Activated CD4-positive, CD25-positive, alpha-beta regulatory T cell (primary cell): Measurements from ENCODE around the gene TTLL8.

ENCODE experiments used
- DNase-seq, 4 experiments: peaks; one replicate each; lab custom pipeline; 2025; lab: John Stamatoyannopoulos, UW

TTLL8 gene

DNA sequence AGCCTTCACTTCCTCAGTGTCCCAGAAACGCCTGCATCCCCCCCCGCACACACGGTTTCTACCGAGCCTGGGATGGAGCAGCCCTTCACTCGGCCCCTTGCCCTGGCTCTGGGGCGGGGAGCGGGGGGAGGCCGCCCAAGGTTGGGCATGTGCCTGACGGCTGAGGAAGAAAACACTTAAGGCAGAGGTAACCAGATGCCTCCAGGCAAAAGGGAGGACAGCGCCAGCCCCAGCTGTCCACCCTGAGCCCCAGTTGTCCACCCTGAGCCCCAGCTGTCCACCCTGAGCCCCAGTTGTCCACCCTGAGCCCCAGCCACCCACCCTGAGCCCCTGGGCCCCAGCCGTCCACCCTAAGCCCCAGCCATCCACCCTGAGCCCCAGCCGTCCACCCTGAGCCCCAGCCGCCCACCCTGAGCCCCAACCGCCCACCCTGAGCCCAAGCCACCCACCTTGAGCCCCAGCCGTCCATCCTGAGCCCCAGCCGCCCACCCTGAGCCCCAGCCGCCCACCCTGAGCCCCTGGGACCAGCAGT lies 3.8 kb upstream of the TTLL8 start:
- DNase-seq: no peak

DNA sequence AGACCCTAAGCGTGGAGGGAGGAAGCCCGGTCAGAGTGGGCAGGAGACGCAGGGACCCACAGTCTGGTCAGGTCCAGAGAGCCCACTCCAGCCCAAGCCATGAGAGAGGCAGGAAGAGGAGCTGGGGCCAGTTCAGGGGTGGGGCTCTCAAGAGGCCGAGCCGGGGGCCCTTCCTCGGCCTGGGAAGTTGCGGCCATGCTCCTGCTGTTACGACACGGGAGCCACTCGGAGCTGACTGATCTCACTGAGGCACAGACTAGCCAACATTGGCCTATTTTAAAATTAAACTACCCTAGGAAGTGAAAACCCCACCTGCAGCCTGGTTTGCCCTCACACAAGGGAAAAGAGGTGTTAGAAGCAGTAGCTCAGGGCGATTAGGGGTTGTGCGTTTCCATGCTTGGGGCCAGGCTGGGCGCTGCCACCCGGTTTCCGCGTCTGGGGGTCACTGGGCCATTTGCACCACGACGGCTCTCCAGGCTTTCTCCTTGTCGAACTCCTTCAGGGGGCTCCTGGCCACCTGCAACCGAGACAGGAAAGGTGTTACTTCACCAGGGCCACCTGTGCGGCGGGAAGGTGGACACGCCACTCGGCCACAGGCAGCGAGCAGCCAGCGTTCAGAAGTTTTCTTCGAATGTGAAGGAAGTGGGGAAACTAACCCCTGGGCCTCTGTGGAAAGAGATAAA lies 3.2 kb upstream of the TTLL8 start:
- no peak for DNase-seq

DNA sequence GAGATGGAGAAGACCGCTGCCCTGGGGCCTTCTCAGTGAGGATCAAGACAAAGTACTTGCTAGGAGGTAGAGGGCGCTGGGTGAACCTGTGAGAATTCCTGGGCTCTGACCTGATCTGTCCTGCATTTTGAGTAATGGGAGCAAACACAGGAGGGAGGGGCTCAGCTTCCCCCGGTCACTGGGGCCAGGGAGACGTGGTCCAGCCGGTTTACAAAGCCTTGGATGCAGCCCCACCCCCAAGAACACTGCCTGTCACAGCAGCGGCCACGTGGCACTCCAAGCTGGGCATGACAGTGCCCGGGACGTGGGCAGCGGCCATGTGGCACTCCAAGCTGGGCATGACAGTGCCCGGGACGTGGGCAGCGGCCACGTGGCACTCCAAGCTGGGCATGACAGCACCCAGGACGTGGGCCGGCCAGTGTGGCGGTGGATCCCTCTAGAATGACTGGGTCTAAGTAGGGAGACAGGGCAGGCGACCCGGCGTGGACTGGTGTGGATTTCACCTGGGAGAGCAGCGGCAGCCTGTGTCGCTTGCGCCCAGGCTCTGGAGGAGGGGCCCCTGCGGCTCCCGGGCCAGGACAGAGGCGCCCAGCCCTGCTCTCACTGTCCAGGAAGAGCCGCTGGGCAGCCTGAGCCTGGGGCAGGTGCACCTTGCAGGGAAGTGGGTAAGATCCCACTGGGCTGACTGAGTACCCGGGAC lies 2.5 kb upstream of the TTLL8 start:
- DNase-seq: no peak

DNA sequence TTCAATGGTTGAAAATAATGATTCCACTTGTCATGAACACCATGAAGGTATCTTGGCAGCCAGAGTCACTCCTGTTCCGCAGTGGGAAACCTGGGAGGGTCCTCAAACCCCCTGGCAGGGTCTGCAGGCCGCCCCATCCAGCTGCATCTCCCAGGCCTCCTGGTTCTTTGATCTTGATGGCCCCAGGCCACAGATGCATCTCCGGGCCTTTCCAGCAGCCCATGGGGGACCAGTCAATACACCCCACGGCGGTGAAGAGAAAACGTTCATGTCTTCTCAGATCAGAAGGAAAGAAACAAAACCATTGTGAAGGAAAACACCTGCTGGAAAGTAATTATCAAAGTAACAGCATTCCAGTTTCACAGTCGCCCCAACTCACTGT lies 1.8 kb upstream of the TTLL8 start:
- DNase-seq: no peak

DNA sequence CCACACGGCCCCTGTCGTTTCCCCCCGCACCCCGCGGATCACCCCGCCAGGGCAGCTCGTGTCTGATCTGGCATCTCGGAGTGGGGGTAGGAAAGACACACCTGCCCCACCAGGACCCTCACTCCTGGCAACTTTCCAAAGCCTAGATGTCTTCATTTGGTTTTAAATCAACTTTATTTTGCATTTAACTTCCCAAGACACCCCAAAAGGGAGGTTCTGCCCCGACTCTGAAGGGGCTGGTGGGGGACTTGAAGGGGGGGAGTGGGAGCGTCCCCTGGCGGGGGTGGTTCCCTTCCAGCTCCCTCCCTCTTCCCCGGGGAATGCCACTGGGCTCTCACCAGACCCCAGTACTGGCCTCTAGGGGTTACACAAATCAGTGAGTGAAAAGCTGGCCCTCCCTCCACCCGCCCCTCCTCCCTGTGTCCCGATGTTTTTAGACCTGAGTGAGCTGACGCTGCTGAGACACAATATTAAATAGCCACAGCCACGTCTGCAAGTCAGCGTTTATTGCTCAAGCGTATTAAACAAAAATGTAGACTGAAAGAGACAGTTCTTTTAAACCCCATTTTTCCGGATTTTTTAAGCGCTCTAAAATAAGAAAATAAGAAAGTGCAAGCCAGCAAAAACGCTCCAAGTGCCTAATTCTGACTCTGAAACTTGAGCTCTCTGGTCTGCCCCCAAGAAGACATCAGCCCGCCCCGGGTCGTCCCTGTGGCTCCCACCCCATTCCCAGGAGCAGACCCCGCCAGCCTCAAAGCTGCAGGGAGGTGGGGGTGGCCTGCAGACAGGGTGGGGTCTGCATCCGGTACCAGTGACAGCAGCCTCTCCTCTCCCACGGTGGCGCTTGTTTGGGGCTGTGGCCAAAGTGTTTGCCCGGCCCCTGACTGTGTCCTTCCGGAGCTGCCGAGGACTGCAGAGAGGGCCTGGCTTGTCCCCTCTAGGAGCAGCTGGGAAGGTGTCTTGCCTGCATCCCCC lies 1.1 kb upstream of the TTLL8 start:
- DNase-seq: no peak

DNA sequence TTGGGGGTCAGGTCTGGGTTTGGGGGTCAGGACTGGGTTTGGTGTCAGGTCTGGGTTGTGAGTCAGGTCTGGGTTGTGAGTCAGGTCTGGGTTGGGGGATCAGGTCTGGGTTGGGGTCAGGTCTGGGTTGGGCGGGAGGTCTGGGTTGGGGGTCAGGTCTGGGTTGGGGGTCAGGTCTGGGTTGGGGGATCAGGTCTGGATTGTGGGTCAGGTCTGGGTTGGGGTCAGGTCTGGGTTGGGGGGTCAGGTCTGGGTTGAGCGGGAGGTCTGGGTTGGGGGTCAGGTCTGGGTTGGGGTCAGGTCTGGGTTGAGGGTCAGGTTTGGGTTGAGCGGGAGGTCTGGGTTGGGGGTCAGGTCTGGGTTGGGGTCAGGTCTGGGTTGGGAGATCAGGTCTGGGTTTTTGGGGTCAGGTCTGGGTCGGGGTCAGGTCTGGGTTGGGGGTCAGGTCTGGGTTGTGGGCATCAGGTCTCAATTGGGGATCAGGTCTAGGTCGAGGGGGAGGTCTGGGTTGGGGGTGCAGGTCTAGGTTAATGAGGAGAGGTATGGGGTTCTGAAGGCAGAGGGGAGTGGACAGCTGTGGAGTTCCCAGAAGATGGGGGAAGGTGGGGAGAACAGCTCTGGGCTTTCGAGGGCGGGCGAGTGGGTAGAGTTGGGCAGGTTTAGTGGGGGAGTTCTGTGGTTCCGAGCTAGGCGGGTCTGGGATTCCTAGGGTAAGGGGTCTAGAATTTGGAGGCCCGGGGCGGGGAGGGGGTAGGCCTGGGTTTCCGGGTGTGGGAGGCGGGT lies 629 bp downstream of the TTLL8 start:
- no peak for DNase-seq

DNA sequence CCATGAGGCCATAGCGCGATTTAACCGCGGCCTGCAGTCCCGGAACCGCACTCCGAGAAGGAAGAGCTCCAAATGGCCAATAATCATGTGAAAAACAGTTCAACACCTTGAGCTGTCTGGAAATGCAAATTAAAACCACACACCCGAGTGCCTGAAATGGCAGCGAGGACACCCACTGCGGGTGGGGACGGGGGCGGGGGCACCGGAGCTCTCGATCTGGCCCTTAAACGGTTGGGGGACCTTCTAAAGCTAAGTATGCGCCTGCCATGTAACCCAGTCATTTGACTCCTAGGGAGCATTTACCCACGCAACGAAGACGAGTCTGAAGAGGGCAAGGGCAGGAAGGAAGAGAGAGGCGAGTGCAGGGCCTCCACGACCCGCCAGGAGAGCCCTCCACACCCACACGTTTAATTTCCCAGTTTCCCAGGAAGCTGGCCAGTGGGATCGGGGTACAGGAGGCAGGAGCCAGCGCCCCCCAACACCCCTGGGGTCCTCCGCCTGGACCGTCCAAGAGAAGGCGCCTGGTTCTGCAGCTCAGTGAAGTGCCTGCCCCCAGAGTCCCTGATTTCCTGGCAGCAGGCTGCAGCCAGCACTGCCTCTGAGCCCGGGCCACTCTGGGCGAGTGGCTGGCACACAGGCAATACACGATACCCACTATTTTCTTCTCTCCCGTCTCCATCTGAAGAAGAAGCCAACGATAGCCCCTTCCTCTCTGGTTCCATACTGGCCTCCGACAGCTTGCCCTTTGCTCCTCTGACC lies 1.7 kb downstream of the TTLL8 start:
- no peak for DNase-seq

DNA sequence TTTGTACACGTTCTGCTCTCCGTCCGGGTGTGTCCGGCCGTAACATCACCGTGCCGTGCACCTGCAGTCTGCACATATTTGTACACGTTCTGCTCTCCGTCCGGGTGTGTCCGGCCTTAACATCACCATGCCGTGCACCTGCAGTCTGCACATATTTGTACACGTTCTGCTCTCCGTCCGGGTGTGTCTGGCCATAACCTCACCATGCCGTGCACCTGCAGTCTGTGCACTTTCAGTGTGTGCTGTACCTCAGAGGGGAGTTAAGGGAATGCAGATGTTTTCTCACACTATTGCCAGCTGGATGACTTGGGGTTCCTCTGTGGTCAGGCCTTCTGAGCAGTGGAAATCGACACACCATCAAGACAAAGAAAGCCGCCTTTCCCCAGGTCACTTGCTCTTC lies 4.2 kb downstream of the TTLL8 start:
- DNase-seq: no peak

DNA sequence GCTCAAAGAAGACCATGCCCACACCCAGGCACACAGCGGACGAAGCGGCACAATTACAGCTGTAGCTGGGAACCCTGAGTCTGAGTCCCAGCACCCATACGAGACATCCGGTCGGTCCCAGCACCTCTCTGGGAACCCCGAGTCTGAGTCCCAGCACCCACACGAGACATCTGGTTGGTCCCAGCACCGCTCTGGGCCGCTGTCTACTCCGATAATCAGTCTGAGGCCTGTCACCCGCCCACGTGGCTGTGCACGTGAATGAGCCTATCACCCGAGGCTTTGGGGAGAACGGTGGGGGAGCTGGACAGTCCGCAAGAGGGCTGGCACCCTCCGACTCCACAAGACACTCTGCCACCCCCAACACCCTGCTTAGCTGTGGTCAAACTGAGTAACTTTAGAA lies 6.2 kb downstream of the TTLL8 start:
- DNase-seq: no peak

DNA sequence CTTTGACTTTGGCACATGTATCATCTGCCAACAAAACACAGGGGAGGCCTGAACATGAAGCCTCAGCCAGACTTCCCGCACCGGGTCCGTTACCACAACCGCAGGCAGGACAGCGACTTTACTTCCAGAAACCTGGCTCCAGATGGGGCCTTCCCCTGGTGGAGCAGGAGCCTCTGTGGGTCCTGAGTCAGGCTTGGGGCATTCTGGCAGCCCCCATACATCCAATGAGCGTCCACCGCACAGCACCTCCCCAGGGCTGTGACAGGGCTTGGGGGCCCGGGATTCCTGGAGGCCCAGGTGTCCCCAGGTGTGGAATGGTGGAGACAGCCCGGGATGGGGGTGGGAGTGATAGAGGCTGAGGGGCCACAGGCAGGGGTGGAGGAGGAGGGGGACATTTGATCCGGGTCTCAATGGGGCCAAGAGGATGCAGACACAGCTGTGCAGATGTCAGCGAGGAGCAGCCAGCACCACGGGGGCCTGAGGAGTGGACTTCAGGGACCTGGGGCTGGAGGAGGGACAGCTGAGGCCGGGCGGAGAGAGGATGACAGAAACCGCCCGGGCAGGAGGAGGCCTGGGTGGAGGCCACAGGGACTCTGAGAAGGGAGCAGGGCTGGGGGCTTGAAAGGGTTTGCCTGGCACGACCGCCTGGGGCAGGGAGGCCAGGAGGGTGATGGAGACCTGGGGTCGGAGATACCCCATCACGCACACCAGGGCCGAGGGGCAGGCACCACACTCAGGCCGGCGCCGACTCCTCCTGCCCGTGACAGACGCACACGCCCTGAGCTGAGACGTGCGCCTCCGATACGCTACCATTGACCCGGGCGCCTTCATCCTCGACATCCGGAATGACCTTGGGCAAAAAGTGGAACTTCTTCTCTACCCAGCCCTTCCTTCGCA lies 8.6 kb downstream of the TTLL8 start:
- no peak for DNase-seq

DNA sequence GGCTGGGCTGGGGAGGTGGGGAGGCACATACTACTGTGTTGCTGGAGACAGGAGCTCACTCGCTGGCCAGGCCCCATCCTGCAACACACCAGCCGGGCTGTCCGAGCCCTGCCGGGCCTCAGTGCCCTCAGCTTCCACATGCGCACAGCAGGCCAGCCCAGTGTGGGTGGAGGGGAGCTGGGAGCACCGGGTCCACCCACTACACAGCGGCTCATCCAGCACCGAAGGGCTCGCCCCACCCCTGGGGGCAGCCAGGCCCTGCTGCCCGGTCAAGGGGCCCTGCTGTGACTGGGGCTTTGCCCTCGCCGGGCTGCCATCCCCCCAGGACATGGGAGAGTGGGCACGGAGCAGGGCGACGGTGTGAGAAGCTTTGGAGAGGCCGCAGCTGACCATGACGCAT lies 9.3 kb downstream of the TTLL8 start:
- DNase-seq: no peak

DNA sequence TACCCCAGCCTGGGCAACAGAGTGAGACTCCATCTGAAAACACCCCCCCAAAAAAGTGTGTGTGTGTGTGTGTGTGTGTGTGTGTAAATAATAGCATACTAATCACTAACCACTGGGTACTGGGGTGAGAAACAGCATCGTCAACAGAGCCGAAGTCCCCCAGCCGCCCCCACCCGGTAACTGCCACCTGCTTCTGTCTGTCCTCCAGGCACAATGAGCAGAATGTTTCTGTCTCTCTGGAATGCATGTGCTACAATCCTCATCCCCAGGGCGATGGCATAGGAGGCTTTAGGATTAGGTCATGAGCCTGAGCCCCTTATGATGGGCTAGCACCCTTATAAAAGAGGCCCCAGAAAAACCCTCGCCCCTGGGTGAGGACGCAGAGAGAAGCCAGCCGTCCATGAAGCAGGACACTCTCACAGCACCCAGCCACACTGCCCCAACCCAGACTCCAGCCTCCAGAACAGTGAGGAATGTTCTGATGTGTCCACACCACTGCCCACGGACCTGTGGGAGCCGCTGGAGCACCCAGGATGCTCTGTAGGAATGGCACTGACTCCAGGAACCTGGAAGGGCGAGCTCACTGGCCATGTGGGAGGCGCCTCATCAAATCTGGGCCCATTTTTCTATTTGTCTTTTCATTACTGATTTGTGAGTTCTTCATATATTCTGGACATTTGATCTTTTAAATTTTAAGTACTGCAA lies 9.9 kb downstream of the TTLL8 start:
- DNase-seq: no peak

DNA sequence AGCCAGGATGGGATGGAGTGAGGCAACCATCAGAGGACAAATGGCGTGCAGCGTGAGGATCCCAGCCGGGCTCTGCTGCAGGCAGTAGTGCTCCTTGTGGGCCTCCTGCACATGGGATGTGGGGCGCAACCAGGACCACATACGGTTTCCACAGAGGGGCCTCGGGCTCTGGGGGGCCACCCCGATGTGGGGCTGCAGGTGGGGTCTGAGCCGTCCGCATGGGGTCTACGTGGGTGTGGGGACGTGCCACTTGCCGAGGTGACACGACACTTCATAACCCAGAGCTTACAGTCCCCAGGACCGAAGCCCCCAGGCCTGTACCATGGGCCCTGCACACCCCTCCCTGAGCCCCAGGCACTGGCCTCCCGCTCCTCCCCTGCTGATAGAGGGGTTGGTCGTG lies 10.8 kb downstream of the TTLL8 start:
- DNase-seq: no peak

DNA sequence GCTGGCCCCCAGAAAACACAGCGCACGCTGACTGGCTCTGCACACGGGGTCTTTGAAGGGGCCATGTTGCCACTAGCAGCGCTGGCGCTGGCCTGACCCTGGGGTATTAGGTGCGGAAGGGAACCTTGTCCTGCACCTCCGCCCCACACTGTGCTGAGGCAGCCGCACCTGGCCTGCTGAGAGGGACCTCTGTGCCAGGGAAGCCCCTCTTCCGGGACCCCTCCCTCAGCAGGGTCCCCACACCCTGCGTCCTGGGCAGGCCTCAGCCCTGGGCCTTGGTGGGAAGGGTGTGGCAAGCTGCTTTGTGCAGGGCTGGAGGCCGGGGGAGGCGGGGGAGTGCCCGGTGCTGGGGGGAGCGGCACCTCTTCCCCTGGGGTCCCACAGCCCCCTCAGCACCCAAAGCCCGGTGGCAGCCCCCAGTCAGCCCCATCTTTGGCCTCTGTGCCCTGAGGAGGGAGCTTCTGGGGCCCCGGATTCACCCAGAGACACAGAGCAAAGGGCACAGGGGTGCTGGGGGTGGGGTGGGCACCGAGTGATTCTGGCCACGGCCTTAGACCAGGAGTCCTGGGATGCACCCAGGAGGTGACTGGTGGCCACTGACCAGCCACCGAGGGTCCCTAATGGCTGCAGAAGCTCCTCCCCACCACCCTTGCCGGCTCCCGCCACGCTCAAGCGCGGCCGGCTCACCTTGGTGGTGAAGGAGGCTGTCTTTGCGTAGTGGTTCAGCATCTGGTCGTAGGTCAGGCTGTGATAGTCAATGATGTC lies 11.4 kb downstream of the TTLL8 start:
- no peak for DNase-seq

DNA sequence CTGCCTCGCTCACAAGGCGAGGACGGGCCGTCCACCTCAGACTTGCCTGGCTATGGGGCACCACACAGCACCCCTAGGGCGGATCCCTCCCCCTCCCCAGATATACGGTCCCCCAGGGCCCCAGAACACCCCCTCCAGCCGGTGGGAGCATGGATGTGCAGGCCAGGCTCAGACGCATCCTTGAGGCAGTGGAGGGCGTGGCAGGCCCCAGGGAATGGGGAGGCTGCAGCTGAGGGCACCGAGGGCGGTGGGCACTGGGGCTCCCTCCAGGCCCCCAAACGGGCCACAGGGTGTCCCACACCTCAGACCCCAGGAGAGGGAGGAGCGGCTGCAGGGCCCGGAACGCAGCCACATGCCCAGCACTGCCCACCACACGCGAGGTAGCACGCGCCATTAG lies 12.1 kb downstream of the TTLL8 start:
- DNase-seq: no peak

DNA sequence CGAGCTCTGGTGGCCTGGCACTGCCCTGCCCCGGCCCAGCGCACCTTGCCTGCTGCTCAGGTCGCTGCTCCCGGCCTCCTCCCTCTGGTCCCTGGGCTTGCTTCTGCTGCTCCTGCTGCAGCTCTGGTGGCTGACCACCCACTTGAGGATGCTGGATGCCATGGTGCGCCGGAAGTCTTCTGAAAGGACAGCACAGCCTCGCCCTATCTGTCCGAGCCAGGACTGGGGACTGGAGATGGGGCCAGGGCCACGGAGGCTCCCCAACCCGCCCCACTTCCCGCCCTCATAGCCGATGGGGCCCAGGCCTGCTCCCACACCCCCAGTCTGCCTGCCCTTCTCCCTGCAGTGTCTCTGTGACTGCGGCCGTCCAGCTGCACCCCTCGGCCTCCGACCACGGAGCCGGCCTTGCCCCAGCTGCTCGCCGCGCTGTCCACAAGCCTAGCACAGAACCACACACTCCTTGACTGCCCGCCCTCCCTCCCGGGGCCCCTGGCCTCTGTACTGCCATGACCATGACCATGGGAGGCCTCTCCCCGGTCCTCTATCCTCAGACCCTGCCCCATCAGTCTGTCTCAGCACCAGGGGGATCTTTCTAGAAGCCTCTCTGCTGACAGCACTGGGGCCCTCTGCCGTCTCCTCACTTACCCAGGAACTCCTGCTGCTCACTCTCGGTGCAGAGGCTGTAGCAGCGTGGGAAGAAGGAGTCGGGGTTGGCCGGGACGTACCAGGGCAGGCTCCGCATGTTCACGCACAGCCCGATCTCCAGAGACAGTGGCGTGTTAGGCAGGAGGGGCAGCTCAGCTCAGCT lies 12.7 kb downstream of the TTLL8 start:
- DNase-seq: no peak

DNA sequence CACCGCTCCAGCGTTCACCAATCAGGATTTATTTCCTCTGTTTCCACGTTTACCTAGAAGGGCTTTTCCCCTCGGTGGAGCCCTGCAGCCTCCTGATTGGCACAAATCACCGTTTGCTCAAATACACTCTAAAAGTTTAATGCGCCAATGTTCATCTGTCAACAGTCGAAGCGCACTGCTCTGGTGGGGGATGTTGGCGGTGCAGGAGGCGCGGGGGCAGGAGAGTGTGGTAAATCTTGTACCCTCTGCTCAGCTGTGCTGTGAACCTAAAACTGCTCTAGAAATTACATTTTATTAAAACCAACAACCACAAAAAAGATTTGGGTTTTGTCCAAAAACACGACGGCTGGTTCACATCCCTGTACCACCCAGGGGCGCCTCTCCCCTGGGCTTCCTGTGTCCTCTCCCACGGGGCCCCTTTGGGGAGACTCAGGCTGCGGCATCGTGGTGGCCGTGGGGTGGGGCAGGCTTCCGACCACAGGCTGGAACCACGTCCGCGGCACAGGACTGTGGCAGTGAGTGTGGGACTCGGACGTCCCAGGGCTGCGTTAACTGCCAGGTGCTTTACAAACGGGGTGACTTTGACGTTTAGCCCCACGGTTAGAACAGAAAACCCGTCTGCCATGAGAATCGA lies 13.5 kb downstream of the TTLL8 start:
- no peak for DNase-seq
